HL-60 (cell line): Measurements from ENCODE around the gene MTR.

Source experiments
- DNase-seq, 2 experiments: peaks; one replicate each; pipeline ENCODE4 v3.0.0-alpha.2; 2010 to 2020; ENCODE audit warnings: low read depth in 1 of 2, low spot score in 1 of 2
- H3K27ac ChIP-seq: fragments of 250-450 bp; sonication (Bioruptor Pico); replicated peaks from 2 replicates; pipeline ENCODE4 v1.5.1; 2020; ENCODE audit warnings: mild to moderate bottlenecking, moderate library complexity
- H3K27me3 ChIP-seq: fragments of 250-450 bp; sonication (Bioruptor Pico); 2 replicates; pipeline ENCODE4 v1.5.1; 2021; ENCODE audit warnings: mild to moderate bottlenecking, moderate library complexity; ENCODE audit not compliant: insufficient read depth, poor library complexity, severe bottlenecking
- H3K4me3 ChIP-seq: replicated peaks from 2 replicates; pipeline ENCODE4 v1.5.1; 2011; ENCODE audit warnings: mild to moderate bottlenecking, control low read depth, low read length; ENCODE audit not compliant: insufficient read depth
- GABPA ChIP-seq: IDR thresholded peaks from 2 replicates; pipeline ENCODE4 v1.6.1; 2012; ENCODE audit warnings: low read depth
- POLR2AphosphoS5 ChIP-seq: IDR thresholded peaks from 2 replicates; pipeline ENCODE4 v1.6.1; 2012; ENCODE audit warnings: low read depth
- SPI1 ChIP-seq: IDR thresholded peaks from 2 replicates; pipeline ENCODE4 v1.6.1; 2012; ENCODE audit warnings: low read depth, mild to moderate bottlenecking, borderline replicate concordance
- TF ChIP-seq, protein P1 (sequence below): IDR thresholded peaks from 2 replicates; pipeline ENCODE4 v1.6.1; 2012; ENCODE audit warnings: low read depth; ENCODE audit not compliant: insufficient replicate concordance
- TF ChIP-seq, protein P2 (sequence below): IDR thresholded peaks from one replicate; pipeline ENCODE4 v1.5.1; 2011; ENCODE audit warnings: low read length, control low read depth, inconsistent platforms; ENCODE audit not compliant: insufficient read depth

The MTR gene

DNA sequence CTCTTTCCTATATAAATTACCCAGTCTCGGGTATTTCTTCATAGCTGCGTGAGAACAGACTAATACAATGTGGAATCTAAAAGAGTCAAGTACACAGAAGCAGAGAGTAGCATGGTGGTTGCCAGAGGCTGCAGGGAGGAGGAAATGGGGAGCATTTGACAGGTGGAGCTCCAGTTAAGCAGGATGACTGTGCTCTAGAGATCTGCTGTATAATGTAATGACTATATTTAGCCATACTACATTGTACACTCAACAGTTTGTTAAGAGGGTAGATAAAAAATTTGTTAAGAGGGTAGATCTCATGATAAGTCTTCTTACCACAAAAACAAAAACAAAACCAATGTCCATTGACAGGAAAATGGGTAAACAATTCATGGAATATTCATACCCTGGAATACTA, 127.1 kb downstream of the MTR start:
- no peak overlapping the region for H3K27ac ChIP-seq
- H3K27me3 ChIP-seq: no peaks in the 10 kb centered on the region
- no peak overlapping the region for H3K4me3 ChIP-seq
- TF ChIP-seq GABPA (no peak), SPI1 (no peak), POLR2AphosphoS5 (no peak)
- TF ChIP-seq, protein P1, sequence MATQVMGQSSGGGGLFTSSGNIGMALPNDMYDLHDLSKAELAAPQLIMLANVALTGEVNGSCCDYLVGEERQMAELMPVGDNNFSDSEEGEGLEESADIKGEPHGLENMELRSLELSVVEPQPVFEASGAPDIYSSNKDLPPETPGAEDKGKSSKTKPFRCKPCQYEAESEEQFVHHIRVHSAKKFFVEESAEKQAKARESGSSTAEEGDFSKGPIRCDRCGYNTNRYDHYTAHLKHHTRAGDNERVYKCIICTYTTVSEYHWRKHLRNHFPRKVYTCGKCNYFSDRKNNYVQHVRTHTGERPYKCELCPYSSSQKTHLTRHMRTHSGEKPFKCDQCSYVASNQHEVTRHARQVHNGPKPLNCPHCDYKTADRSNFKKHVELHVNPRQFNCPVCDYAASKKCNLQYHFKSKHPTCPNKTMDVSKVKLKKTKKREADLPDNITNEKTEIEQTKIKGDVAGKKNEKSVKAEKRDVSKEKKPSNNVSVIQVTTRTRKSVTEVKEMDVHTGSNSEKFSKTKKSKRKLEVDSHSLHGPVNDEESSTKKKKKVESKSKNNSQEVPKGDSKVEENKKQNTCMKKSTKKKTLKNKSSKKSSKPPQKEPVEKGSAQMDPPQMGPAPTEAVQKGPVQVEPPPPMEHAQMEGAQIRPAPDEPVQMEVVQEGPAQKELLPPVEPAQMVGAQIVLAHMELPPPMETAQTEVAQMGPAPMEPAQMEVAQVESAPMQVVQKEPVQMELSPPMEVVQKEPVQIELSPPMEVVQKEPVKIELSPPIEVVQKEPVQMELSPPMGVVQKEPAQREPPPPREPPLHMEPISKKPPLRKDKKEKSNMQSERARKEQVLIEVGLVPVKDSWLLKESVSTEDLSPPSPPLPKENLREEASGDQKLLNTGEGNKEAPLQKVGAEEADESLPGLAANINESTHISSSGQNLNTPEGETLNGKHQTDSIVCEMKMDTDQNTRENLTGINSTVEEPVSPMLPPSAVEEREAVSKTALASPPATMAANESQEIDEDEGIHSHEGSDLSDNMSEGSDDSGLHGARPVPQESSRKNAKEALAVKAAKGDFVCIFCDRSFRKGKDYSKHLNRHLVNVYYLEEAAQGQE: no peak
- TF ChIP-seq, protein P2, sequence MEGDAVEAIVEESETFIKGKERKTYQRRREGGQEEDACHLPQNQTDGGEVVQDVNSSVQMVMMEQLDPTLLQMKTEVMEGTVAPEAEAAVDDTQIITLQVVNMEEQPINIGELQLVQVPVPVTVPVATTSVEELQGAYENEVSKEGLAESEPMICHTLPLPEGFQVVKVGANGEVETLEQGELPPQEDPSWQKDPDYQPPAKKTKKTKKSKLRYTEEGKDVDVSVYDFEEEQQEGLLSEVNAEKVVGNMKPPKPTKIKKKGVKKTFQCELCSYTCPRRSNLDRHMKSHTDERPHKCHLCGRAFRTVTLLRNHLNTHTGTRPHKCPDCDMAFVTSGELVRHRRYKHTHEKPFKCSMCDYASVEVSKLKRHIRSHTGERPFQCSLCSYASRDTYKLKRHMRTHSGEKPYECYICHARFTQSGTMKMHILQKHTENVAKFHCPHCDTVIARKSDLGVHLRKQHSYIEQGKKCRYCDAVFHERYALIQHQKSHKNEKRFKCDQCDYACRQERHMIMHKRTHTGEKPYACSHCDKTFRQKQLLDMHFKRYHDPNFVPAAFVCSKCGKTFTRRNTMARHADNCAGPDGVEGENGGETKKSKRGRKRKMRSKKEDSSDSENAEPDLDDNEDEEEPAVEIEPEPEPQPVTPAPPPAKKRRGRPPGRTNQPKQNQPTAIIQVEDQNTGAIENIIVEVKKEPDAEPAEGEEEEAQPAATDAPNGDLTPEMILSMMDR: no peak
- DNase-seq: no peak

DNA sequence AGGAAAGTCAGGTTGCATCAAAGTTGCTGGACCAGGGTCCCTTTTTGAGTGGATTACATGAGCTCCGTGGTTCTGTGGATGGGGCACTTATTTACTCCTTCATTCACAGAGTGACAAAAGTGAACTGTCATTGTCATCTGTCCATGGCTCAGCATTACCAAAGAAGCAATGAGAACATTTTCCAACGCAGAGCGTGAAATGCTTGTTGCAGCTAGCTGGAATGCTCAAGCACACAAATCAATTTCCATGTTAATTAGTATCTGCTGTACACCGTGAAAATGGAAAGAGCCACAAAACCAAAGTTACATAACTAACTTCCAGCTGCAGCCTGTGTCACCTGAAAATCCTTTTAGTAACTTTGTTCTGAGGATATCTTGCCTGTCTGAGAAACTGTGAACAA, 130.3 kb downstream of the MTR start:
- TF ChIP-seq POLR2AphosphoS5: no peak
- TF ChIP-seq, protein P1: no peak
- TF ChIP-seq GABPA: no peak
- TF ChIP-seq, protein P2: no peak
- no peak for TF ChIP-seq SPI1
- no peak overlapping the region for H3K4me3 ChIP-seq
- DNase-seq: no peak
- no peak overlapping the region for H3K27ac ChIP-seq
- no peaks in the 10 kb centered on the region for H3K27me3 ChIP-seq

DNA sequence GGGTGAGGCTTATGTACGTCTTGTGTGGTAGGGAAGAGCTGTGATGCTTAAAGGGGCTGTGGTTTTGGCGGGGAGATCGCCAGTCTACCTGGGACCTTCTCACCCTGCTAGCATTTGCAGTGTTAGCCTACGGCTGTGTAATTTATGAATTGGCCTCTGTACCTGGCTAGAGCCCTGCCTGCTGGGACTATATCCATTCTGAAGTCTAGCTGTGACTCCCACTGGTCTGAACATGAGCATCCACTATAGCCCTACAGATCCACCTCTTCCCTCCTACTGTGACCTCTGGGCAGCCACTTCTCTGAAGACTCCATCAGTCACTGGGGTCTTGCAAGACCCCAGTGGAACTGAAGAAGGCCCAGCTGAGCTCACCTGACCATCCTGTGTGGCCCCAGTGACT, 135.4 kb downstream of the MTR start:
- no peak for DNase-seq
- no peak for TF ChIP-seq GABPA
- TF ChIP-seq SPI1: no peak
- TF ChIP-seq POLR2AphosphoS5: no peak
- TF ChIP-seq, protein P2: no peak
- TF ChIP-seq, protein P1: no peak
- no peak overlapping the region for H3K27ac ChIP-seq
- no peaks in the 10 kb centered on the region for H3K27me3 ChIP-seq
- H3K4me3 ChIP-seq: no peak overlapping the region
